Neural cell (in vitro differentiated cells): ENCODE measurements around the gene CRIM1. TPM values are rescaled to one million over a fixed set of nuclear protein-coding genes. Genes with fewer than 3 reads are reported as not detected.

ENCODE experiments used
- H2AFZ ChIP-seq: fragments of 200-600, 300-800 bp; sonication (generic), shearing (Covaris generic); 2 replicates; pipeline ENCODE4 v1.6.0; 2014; ENCODE audit warnings: low read depth, mild to moderate bottlenecking, antibody characterized with exemption, low read length, moderate library complexity
- H3F3A ChIP-seq: fragments of 200-600 bp; shearing (Covaris generic); 2 replicates; pipeline ENCODE4 v1.6.1; 2016; ENCODE audit warnings: mild to moderate bottlenecking, moderate library complexity, mixed read lengths, antibody characterized with exemption, low read length; ENCODE audit not compliant: insufficient read depth, poor library complexity, severe bottlenecking
- H3K27ac ChIP-seq: fragments of 200-600, 300-800 bp; sonication (generic), shearing (Covaris generic); 2 replicates; pipeline ENCODE4 v1.5.1; 2014; ENCODE audit warnings: mild to moderate bottlenecking, low read length, moderate library complexity
- H3K27me3 ChIP-seq: fragments of 300-800, 200-600 bp; sonication (generic), shearing (Covaris generic); 2 replicates; pipeline ENCODE4 v1.6.0; 2014; ENCODE audit warnings: mild to moderate bottlenecking, low read depth, low read length, moderate library complexity; ENCODE audit not compliant: insufficient read depth
- H3K36me3 ChIP-seq: fragments of 300-800, 200-600 bp; sonication (generic), shearing (Covaris generic); 2 replicates; pipeline ENCODE4 v1.5.1; 2014; ENCODE audit warnings: mild to moderate bottlenecking, antibody characterized with exemption, low read length, moderate library complexity; ENCODE audit not compliant: insufficient read depth
- H3K4me2 ChIP-seq: fragments of 300-800, 200-600 bp; sonication (generic), shearing (Covaris generic); 2 replicates; pipeline ENCODE4 v1.6.0; 2014; ENCODE audit warnings: mild to moderate bottlenecking, low read length
- H3K4me3 ChIP-seq: fragments of 300-800, 200-600 bp; sonication (generic), shearing (Covaris generic); 2 replicates; pipeline ENCODE4 v1.5.1; 2014; ENCODE audit warnings: mild to moderate bottlenecking, low read length, moderate library complexity
- H3K79me2 ChIP-seq: fragments of 200-600 bp; shearing (Covaris generic); replicated peaks from 2 replicates; pipeline ENCODE4 v1.6.0; 2014; ENCODE audit warnings: mild to moderate bottlenecking, low read length, moderate library complexity; ENCODE audit not compliant: insufficient read depth
- H3K9ac ChIP-seq: fragments of 300-800, 200-600 bp; sonication (generic), shearing (Covaris generic); 2 replicates; pipeline ENCODE4 v1.6.1; 2016; ENCODE audit warnings: mild to moderate bottlenecking, low read length, mixed read lengths
- H3K9me2 ChIP-seq: fragments of 200-600 bp; shearing (Covaris generic); 2 replicates; pipeline ENCODE4 v1.6.1; 2016; ENCODE audit warnings: mild to moderate bottlenecking, low read length, mixed read lengths; ENCODE audit not compliant: insufficient read depth
- H3K9me3 ChIP-seq: fragments of 200-600, 300-800 bp; sonication (generic), shearing (Covaris generic); 2 replicates; pipeline ENCODE4 v1.6.1; 2016; ENCODE audit warnings: mild to moderate bottlenecking, mixed run types, low read length, moderate library complexity, mixed read lengths
- H4K20me1 ChIP-seq: fragments of 200-600 bp; shearing (Covaris generic); 2 replicates; pipeline ENCODE4 v1.6.1; 2016; ENCODE audit warnings: mild to moderate bottlenecking, mixed run types; ENCODE audit not compliant: insufficient read depth
- CTCF ChIP-seq: fragments of 450-650 bp; IDR thresholded peaks from 2 replicates; pipeline ENCODE4 v1.5.1; 2014; ENCODE audit warnings: antibody characterized with exemption, mild to moderate bottlenecking, moderate library complexity; ENCODE audit not compliant: poor library complexity, severe bottlenecking
- EP300 ChIP-seq: fragments of 450-650 bp; conservative IDR thresholded peaks from 2 replicates; pipeline ENCODE4 v1.6.1; 2014; ENCODE audit warnings: antibody characterized with exemption, mild to moderate bottlenecking, moderate library complexity; ENCODE audit not compliant: poor library complexity, severe bottlenecking
- EZH2 ChIP-seq: fragments of 200-600, 300-800 bp; shearing (Covaris generic), sonication (generic); IDR thresholded peaks from 2 replicates; pipeline ENCODE4 v1.6.1; 2014; ENCODE audit warnings: antibody characterized with exemption, low read length, borderline replicate concordance, mild to moderate bottlenecking; ENCODE audit not compliant: insufficient read depth, poor library complexity, severe bottlenecking
- MXI1 ChIP-seq: fragments of 450-650 bp; conservative IDR thresholded peaks from 2 replicates; pipeline ENCODE4 v1.6.1; 2014; ENCODE audit warnings: antibody characterized with exemption, mild to moderate bottlenecking; ENCODE audit not compliant: poor library complexity, severe bottlenecking
- POLR2AphosphoS5 ChIP-seq: IDR thresholded peaks from 2 replicates; pipeline ENCODE4 v1.6.1; 2012
- RAD21 ChIP-seq: fragments of 450-650 bp; conservative IDR thresholded peaks from 2 replicates; pipeline ENCODE4 v1.6.1; 2014; ENCODE audit warnings: antibody characterized with exemption, mild to moderate bottlenecking, moderate library complexity
- SMC3 ChIP-seq: fragments of 450-650 bp; conservative IDR thresholded peaks from 2 replicates; pipeline ENCODE4 v1.6.1; 2014; ENCODE audit warnings: antibody characterized with exemption, mild to moderate bottlenecking, moderate library complexity; ENCODE audit not compliant: poor library complexity
- TAF1 ChIP-seq: IDR thresholded peaks from 2 replicates; pipeline ENCODE4 v1.6.1; 2012; ENCODE audit warnings: low read depth
- polyA plus RNA-seq: library from polyadenylated mRNA; depleted of rRNA; stranded (reverse); fragments of >200 nt; gene quantifications from 2 replicates; pipeline ENCODE4 v1.2.3, GENCODE V29; 2014
- TF ChIP-seq, protein P1 (sequence below): IDR thresholded peaks from 2 replicates; pipeline ENCODE4 v1.6.1; 2012; ENCODE audit warnings: borderline replicate concordance

The CRIM1 gene
- polyA plus RNA-seq, 1 donor from 2014 or later: 6.7 TPM

GRCh38 chr2:36597003-36597531 lies 241.5 kb downstream of the CRIM1 start:
- Histone ChIP-seq H3K4me2 (peak overlapping the region; percentile 41), H3K4me3 (peak overlapping the region; percentile 82), H3K9ac (peak overlapping the region; percentile 68), H3F3A (no peaks in the 10 kb centered on the region), H2AFZ (peak overlapping the region; percentile 72), H3K27me3 (no peaks in the 10 kb centered on the region), H3K9me3 (no peaks in the 10 kb centered on the region), H3K27ac (no peak overlapping the region), H3K79me2 (no peaks in the 10 kb centered on the region), H3K36me3 (no peaks in the 10 kb centered on the region), H4K20me1 (no peaks in the 10 kb centered on the region), H3K9me2 (no peaks in the 10 kb centered on the region)
- TF ChIP-seq POLR2AphosphoS5: no peak
- no peak for TF ChIP-seq CTCF
- TF ChIP-seq RAD21: no peak
- TF ChIP-seq, protein P1, sequence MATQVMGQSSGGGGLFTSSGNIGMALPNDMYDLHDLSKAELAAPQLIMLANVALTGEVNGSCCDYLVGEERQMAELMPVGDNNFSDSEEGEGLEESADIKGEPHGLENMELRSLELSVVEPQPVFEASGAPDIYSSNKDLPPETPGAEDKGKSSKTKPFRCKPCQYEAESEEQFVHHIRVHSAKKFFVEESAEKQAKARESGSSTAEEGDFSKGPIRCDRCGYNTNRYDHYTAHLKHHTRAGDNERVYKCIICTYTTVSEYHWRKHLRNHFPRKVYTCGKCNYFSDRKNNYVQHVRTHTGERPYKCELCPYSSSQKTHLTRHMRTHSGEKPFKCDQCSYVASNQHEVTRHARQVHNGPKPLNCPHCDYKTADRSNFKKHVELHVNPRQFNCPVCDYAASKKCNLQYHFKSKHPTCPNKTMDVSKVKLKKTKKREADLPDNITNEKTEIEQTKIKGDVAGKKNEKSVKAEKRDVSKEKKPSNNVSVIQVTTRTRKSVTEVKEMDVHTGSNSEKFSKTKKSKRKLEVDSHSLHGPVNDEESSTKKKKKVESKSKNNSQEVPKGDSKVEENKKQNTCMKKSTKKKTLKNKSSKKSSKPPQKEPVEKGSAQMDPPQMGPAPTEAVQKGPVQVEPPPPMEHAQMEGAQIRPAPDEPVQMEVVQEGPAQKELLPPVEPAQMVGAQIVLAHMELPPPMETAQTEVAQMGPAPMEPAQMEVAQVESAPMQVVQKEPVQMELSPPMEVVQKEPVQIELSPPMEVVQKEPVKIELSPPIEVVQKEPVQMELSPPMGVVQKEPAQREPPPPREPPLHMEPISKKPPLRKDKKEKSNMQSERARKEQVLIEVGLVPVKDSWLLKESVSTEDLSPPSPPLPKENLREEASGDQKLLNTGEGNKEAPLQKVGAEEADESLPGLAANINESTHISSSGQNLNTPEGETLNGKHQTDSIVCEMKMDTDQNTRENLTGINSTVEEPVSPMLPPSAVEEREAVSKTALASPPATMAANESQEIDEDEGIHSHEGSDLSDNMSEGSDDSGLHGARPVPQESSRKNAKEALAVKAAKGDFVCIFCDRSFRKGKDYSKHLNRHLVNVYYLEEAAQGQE: no peak
- TF ChIP-seq MXI1: no peak
- TF ChIP-seq EZH2: no peak
- TF ChIP-seq TAF1: no peak
- TF ChIP-seq SMC3: no peak
- TF ChIP-seq EP300: no peak

- Histone ChIP-seq H3K9ac (peak within 1 kb of the TSS; percentile 68), H2AFZ (peak within 1 kb of the TSS; percentile 72), H3K27ac (no peak within 1 kb of the TSS), H3K9me2 (no peaks in the 10 kb centered on the region), H4K20me1 (no peaks in the 10 kb centered on the region), H3F3A (no peaks in the 10 kb centered on the region), H3K4me2 (peak within 1 kb of the TSS; percentile 41), H3K9me3 (no peaks in the 10 kb centered on the region), H3K36me3 (no peaks in the 10 kb centered on the region), H3K79me2 (no peaks in the 10 kb centered on the region), H3K27me3 (no peaks in the 10 kb centered on the region), H3K4me3 (peak within 1 kb of the TSS; percentile 82)
- no peak for TF ChIP-seq CTCF
- TF ChIP-seq, protein P1: no peak
- peak; percentile 55 for TF ChIP-seq TAF1
- TF ChIP-seq RAD21: peak; percentile 10
- TF ChIP-seq MXI1: peak; percentile 59
These were observed 242.2 kb downstream of the CRIM1 start, which contains the start of gene FEZ2 for GRCh38 chr2:36597532-36598377. TSS of gene FEZ2 (minus strand) at chr2:36598168. CDS start at chr2:36598142, 26 bp downstream.
